HFF-Myc (cell line): ENCODE results near the gene ZBED1.
"Not testable (repeated sequence)": the region's sequence is repeated elsewhere in the genome, so short reads cannot be mapped to it uniquely, and the experiment has no call there.

Experiments used
- DNase-seq: peaks from one replicate; pipeline ENCODE4 v3.0.0-alpha.2; 2011; ENCODE audit warnings: low read depth; ENCODE audit errors: extremely low read depth
- H3K4me3 ChIP-seq: replicated peaks from 2 replicates; pipeline ENCODE4 v1.5.1; 2011; ENCODE audit warnings: low read depth, mild to moderate bottlenecking, control low read depth, low read length
- CTCF ChIP-seq: IDR thresholded peaks from 2 replicates; pipeline ENCODE4 v1.5.1; 2012; ENCODE audit warnings: mild to moderate bottlenecking, low read depth, low read length, control low read depth; ENCODE audit errors: missing control alignments

Gene ZBED1

GRCh38 chrX:2463973-2464676, 36.7 kb downstream of the ZBED1 start:
- TF ChIP-seq CTCF: no peak
- no peak for DNase-seq
- no peak overlapping the region for H3K4me3 ChIP-seq

- H3K4me3 ChIP-seq, DNase-seq: not testable (repeated sequence)
Measured at GRCh38 chrX:2463481-2463880, 37.3 kb downstream of the ZBED1 start.

GRCh38 chrX:2462780-2463179, 38.0 kb downstream of the ZBED1 start:
- no peak overlapping the region for H3K4me3 ChIP-seq
- no peak for DNase-seq
- no peak for TF ChIP-seq CTCF

GRCh38 chrX:2462074-2462473, 38.7 kb downstream of the ZBED1 start:
- TF ChIP-seq CTCF: no peak
- no peak for DNase-seq
- no peak overlapping the region for H3K4me3 ChIP-seq

- DNase-seq: no peak
- H3K4me3 ChIP-seq: no peak overlapping the region
- TF ChIP-seq CTCF: no peak
Measured at GRCh38 chrX:2461711-2462016, 39.1 kb downstream of the ZBED1 start.

GRCh38 chrX:2460821-2461710, 39.7 kb downstream of the ZBED1 start:
- DNase-seq: not testable (repeated sequence)

GRCh38 chrX:2460048-2460447, 40.7 kb downstream of the ZBED1 start:
- not testable (repeated sequence) for H3K4me3 ChIP-seq, DNase-seq

More at GRCh38 chrX:2460821-2461710, 39.7 kb downstream of the ZBED1 start:
- H3K4me3 ChIP-seq: not testable (repeated sequence)

GRCh38 chrX:2458309-2458708, 42.5 kb downstream of the ZBED1 start:
- no peak for DNase-seq
- TF ChIP-seq CTCF: no peak
- no peak overlapping the region for H3K4me3 ChIP-seq
